GM19240 (cell line): ENCODE results near the gene CRISPLD2.
"Not testable (repeated sequence)": the region's sequence is repeated elsewhere in the genome, so short reads cannot be mapped to it uniquely, and the experiment has no call there.

Source experiments
- DNase-seq: peaks from one replicate; pipeline ENCODE4 v3.0.0; 2011; ENCODE audit warnings: low spot score; ENCODE audit not compliant: insufficient read length

The CRISPLD2 gene

GRCh38 chr16:84839054-84839453 lies 19.3 kb downstream of the CRISPLD2 start:
- no peak for DNase-seq

- DNase-seq, result no peak
Observed at GRCh38 chr16:84839956-84840355, 20.2 kb downstream of the CRISPLD2 start.

DNA sequence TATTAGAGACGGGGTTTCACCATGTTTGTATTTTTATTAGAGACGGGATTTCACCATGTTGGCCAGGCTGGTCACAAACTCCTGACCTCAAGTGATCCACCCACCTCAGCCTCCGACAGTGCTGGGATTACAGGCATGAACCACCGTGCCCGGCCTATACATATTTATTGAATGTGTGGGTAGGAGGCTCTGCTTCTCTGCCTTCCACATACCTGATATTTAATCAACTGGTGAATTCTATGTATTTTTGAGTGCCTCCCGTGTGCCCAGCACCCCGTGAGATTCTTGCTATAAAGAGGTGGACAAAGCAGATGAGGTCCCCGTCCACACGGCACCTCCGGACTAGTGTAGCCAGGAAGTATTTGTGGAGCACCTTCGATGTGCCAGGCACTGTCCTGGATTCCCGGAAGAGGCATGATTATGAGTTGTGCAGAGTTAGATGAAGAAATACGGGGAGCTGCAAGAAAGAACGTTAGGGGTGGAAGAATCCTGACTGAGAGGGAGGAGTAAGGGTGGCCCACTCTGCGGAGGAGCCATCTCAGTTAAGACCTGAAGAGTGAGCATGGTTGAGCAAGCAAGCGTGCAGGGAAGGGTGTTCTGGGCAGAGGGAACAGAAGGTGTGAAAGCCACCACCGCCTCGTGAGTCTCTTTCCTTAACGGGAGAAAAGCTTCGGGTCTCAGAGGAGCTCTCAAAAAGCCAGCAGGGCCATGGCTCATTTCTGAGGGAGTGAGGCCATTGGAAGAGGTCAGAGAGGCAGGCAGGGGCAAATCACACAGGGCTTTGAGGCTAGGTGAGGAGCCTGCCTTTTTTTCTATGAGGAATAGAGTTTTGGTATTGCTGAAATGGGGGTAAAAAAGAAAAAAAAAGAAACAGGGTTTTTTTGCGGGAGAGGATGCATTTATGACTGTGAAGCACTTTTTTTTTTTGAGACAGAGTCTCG lies 21.2 kb downstream of the CRISPLD2 start:
- no peak for DNase-seq

- DNase-seq, result no peak
Observed at GRCh38 chr16:84841787-84842300, 22.1 kb downstream of the CRISPLD2 start.

DNA sequence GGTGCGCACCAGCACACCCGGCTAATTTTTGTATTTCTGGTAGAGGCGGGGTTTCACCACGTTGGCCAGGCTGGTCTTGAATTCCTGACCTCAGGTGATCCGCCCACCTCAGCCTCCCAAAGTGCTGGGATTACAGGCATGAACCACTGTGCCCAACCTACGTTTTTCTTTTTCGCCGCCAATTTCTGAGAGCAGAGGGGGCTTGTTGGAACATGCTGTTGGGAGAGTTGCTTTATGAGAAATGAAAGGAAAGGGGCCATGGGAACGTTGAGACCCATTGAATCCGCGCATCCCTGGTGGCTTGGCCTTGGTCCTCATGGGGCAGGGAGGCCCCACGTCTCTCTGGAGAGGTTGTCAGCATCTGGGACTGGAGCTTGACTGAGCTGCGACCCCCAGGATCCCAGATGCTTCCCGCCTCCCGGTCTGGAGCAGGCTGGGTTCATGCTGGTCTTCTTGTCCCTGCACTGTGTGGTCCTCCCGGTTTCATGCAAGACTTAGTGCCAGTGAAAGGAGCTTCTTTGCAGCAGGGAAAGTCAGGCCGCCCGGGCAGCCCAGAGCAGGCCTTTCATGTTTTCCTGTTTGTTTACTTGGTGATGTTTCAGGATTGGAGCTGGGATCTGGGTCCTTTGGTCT lies 22.8 kb downstream of the CRISPLD2 start:
- no peak for DNase-seq

DNA sequence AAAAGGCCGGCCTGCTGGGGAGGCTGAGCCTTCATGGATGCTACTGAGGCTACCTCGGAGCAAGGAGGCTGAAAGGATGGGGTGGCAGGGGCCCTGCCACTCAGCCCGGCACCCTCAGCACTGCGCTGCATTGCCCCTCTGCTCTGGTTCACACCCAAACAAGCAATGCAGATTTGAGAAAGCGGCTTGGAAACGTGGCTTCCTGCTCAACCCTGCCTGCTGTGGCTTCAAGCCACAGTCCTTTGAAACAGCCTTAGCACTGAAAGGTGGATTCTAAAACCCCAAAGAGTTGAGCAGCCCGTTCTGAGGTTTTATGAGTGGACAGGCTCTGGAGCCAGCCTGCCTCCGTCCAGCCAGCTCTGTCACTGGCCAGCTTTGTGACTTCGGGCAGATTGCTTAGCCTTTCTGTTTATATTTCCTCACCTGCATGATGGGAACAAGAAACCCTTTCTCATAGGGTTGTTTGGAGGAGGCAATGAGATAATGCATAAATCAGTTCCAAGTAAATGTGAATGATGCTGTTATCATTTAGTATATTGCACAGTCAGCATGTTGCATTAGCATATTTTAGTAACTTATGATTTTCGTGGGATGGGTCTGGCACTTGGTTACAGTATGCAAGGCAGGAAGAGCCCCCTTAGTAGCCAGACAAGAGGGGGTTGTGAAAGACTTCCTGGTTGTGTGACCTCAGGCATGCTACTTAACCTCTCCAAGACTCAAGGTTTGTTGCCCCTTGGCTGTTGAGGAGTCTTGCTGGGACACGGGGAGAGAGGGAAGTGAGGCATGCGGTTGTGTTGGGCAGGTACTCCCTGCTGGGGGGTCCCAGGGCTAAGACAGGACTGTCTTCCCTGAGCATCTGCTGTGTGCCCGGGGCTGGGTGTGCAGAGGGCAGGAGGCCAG lies 23.6 kb downstream of the CRISPLD2 start:
- DNase-seq, result no peak

DNA sequence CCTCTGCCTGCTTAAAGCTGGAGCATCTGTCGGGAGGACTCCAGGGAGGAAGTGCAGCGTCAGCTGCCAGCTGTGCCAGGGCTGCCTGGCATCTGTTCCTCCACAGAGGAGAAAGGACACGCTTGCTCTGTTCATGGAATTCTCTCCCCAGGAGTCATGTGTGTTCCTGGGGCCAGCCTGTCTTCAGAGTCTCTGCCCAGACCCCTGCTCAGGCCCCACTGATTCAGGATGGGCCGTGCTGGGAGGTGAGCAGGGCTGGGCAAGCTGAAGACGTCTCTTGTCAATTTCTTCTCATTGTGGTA lies 24.2 kb downstream of the CRISPLD2 start:
- no peak for DNase-seq

DNA sequence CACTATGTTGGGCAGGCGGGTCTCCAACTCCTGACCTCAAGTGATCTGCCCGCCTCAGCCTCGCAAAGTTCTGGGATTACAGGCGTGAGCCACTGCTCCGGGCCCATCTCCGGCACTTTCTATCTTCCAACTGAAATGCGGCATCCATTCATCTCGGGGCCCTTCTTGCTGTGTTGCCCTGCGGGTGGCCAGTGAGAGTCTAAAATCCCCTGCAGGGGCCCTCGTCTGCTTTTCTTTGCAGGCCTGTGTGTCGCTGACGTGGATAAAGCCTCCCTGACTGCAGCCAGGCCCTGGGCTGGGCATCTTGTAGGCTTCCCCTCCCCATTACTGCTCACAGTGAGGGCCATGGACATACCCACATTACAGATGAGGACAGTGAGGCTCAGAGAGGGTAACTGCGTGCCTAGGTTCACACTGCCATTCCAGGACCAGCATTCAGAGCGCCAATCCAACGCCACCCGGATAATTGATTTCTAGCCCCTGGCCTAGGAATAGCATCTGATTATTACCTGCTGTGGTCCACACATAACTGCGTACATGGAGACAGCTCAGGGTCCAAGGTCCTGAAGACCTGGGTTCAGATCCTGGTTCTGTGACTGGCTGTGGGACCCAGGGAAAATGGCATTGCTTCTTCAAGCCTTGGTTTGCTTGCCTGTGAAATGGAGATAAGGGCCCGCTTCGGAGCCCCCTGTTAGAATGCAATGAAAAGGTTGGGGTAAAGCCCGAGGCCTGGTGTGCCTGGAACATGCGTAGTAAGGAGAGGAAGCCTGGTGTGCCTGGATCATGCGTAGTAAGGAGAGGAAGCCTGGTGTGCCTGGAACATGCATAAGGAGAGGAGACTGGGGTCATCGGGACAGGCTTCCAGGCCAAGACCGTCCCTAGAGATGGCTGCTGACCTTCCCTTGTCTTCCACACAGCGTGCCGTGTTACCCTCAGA lies 25.0 kb downstream of the CRISPLD2 start:
- DNase-seq, result no peak

- no peak for DNase-seq
Observed at GRCh38 chr16:84845496-84846002, 25.8 kb downstream of the CRISPLD2 start.

DNA sequence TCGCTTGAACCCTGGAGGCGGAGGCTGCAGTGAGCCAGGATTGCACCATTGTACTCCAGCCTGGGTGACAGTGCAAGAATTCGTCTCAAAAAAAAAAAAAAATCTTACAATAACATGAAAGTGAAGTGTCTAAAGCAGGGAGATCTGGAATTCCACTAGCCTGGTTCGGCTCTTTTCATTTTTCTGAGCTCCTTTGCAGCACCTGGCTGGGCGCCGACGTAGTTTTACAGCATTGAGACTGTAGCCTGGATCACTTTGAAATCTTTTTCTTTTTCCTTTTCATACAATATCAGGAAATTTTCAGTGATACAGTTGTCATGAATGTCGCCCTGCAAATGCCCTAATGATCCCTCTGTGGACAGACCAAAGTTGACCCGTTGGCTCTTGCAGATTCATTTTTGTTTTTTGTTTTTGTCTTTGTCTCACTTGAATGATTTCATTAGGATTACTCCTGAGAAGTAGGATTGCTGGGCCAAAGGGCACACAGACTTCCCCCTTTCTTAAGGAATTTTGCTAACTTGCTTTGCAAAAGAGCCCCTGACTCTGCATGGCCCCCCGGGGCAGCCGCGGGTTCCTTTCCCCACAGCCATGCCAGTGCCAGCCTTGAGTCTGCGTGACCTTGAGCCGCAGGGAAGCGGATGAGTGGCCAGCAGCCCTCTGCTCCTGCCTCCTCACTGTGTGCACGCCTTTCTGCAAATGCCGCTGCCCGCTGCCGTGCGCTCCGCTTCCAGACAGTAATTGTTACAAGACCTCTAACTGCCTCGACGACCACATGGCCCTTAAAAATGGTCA lies 28.0 kb downstream of the CRISPLD2 start:
- DNase-seq, result no peak

DNA sequence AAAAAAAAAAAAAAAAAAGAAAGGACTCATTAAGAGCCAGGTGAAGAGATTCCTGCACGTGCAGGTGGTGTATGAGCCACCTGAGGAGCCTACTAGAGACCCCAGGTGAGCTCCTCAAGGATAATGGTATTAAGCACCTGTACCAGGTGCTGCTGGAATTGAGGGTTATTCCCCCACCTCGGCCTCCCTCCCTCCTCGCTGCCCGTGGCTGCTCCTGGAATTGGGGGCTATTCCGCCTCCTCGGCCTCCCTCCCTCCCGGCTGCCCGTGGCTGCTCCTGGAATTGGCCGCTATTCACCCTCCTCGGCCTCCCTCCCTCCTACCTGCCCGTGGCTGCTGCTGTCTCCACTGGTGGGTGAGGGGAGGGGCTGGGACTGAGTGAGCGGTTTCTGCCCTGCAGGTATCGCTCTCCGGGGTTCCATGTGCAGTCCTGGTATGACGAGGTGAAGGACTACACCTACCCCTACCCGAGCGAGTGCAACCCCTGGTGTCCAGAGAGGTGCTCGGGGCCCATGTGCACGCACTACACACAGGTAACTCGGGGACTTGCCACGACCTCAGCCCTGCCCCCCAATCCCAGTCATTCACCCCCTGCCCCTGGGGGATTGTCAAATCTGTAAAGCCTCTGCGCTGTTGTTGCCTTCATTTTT lies 29.3 kb downstream of the CRISPLD2 start:
- DNase-seq, result no peak

GRCh38 chr16:84849751-84850150 lies 30.0 kb downstream of the CRISPLD2 start:
- no peak for DNase-seq

GRCh38 chr16:84850714-84851113 lies 30.9 kb downstream of the CRISPLD2 start:
- no peak for DNase-seq

- no peak for DNase-seq
Observed at GRCh38 chr16:84851192-84852127, 31.7 kb downstream of the CRISPLD2 start.

DNA sequence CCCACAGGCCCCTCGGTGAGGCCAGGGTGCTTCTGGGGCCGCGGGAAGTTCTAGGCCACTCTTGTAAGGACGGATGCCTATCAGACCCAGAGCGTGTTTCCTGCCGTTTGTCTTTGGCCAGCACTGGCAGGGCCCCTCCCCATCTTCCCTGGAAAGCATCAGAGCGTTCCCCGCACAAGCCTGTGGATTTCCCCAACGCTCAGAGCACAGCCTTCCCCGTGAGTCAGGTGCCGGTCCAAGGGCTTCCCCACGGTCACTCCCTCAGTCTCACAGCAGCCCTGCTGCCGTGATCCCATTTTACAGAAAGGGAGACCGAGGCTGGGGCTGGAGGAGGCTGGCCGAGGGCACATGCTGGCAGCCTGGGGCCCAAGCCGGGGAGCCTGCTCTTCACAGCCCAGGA lies 33.7 kb downstream of the CRISPLD2 start:
- DNase-seq, result no peak

DNA sequence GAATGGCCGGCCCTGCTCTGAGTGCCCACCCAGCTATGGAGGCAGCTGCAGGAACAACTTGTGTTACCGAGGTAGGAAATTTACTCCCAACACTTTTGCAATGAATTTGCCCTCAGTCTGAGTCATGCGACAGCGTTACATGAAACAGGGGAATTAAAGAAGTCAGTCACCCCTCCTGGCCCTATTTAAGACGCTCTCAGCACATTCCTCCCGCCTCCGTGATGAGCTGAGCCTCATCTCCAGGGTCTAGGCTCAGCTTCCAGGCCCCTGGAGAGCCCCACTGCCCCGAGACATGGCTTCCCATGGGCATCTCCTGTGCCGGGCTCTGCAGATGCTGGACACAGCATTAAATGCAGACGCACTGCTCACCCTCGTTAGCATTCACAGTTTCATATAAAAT lies 35.0 kb downstream of the CRISPLD2 start:
- no peak for DNase-seq

DNA sequence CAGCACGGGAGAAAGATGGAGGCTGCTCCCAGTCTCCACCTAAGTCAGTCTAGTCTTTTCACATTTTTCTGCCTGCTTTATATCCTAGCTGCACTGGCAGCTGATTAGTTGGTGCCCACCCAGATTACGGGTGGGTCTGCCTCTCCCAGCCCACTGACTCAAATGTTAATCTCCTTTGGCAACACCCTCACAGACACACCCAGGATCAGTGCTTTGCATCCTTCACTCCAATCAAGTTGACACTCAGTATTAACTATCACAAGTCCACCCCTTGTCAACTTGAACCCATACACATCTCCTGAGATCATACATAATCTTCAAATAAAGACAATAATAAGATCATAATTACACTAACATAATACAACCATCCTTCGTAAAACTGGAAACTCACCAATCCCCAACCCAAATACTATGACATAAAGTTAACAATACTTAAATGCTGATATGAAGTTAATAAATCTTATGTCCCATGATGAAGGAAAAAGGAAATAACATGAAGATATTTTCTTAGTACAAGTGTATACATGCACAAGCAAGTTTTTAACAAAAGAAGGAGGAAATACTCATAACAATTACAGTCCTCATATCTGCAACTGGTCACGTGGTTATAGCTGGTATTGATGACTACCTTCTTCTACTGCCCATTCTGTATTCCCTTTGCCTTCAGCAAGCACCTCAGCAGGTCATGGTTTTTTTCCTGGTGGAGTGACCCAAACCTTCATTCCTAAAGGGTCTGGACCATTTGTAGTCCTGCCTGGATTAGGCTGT lies 35.8 kb downstream of the CRISPLD2 start:
- not testable (repeated sequence) for DNase-seq
